Activated CD4-positive, alpha-beta T cell treated with anti-CD3 and anti-CD28 coated beads for 24 hours (primary cell): Measurements from ENCODE around the gene AVPR2.

ENCODE experiments used
- DNase-seq, 2 donors: peaks; one replicate each; pipeline ENCODE4 v3.0.0-alpha.2; 2020; ENCODE audit warnings: low read depth in 2 of 2

The AVPR2 gene

GRCh38 chrX:153885968-153886903 lies 18.2 kb upstream of the AVPR2 start, which contains the start of gene L1CAM:
TSS of gene L1CAM (minus strand) at chrX:153886173. CDS start at chrX:153875836, 10,337 bp downstream.
- peak in 1 of 2 donors; percentile 19 for DNase-seq

GRCh38 chrX:153886915-153887314 lies 17.6 kb upstream of the AVPR2 start:
- DNase-seq, result no peak

DNA sequence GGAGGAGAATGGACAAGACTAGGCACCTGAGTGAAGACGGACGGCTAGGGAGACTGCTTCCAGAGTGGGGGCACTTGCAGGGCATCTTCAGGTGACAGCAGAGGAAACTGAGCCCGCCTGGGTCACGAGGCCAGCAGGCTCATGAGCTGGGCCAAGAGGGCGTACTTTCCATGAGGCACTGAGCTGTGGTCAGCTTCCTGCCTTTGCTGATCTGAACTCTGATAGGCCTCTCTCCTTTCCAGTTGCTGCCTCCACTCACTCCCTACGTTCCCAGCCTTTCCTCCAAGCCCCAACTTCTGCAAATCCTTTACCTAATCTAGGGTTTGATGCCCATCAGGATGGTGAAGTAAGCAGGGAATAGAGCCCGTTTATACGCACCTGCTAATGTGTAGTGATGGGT lies 17.1 kb upstream of the AVPR2 start:
- no peak for DNase-seq

- no peak for DNase-seq
These were observed 16.1 kb upstream of the AVPR2 start for GRCh38 chrX:153888344-153888743.

GRCh38 chrX:153889123-153889522 lies 15.3 kb upstream of the AVPR2 start:
- no peak for DNase-seq

DNA sequence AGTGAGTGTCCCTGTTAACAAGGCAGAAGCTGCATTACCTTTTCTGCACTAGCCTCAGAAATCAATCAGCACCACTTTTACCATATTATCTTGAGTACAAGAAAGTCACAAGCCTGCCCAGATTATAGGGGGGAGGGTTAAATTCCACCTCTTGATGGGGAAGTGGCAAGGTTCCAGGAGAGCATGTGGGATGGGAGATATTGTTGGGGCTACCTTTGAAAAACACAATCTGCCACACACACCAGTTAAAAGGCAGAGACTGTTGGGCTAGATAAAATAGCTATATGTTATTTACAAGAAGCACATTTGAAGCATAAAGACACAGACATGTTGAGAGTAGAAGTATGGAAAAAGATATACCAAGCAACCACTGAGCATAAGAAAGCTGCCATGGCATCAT lies 6.6 kb upstream of the AVPR2 start:
- DNase-seq, result no peak

DNA sequence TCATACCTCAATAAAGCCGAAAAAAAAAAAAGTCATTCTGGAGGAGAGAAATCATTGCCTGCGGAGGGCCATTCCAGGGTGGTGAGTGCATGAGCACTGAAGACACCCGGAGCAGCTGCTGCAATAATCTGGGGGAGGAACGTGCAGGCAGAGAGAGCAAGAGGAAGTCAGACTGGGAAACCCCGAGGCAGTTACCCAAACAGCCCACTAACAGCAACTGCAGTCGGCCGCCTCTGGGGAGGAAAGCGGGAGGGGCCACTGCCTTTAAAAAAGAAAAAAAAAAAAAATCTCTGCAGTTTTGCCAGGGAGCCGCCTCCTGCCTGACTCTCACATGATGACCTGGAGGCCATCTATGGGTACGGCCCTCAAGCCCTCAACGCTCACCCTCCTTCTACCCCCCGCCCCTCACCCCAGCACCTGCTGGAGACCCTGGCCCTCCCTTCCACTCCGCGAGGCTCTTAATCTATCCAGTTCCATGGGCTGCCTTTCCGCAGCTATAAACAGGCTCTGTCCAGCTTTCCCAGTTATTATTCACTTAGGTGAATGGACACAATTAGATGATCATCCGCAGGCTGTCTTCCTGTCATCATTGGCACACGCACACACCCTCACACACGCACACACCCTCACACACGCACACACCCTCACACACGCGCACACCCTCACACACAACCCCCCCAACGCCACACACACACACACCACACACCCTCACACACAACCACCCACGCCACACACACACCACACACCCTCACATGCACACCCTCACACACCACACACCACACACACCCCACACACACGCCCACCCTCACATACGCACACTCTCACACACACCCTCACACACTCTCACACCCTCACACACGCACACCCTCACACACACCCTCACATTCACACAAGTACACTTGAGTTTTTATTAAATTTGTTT lies 3.4 kb upstream of the AVPR2 start:
- peak in 1 of 2 donors; percentile 29 for DNase-seq

GRCh38 chrX:153901753-153902140 lies 2.7 kb upstream of the AVPR2 start:
- DNase-seq, result no peak

DNA sequence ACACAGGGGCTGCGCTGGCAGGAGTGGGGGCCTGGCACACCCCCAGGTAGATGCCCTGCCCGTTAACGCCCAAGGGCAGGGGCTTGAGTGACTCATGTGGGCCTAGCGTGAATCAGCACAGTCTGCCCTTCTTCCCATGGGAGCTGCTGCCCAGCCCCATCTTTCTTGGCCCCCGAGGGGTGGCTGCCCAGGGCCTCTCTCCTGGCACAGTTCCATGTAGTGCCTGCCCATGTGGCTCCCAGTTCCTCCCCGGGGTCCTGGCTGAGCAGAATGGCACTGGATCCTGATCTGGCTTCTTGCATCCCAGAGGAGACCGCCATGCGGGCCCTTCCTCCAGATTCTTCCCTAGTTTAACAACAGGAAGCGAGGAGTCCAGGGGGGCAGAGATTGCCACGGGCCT lies 2.1 kb upstream of the AVPR2 start:
- no peak for DNase-seq

DNA sequence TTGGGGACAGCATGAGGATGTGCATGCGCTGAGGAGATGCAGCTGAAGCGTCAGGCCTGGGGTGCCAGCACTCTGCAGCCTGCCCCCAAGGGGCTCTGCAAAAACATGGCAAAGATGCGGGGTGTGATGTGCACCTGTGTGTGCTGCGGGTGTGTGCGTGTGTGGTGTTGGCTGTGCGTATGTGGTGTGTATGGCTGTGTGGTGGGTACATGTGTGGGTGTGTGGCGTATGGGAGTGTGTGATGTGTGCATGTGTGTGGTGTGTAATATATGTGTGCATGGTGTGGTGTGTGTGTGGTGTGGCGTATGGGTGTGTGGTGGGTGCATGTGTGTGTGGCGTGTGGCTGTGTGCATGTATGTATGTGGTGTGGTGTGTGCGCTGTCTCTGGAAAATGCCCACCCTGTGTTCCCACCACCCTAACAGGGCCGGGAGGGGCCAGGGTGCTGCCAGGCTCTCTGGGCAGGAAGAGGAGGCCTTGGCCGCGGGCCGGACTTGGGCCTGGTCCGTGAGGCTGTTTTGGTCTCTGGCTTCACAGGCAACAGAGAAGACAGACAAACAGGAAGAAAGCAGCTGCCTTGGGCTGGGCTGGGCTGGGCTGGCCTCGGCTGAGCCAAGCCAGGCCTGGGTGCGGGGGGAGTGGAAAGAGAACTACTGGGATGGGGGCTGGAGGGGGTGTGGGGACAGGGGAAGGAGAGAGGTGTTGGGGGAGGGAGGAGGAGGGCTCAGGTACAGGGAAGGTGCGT lies 1.1 kb upstream of the AVPR2 start:
- no peak for DNase-seq

GRCh38 chrX:153905481-153906095 lies 1.1 kb downstream of the AVPR2 start:
- no peak for DNase-seq

DNA sequence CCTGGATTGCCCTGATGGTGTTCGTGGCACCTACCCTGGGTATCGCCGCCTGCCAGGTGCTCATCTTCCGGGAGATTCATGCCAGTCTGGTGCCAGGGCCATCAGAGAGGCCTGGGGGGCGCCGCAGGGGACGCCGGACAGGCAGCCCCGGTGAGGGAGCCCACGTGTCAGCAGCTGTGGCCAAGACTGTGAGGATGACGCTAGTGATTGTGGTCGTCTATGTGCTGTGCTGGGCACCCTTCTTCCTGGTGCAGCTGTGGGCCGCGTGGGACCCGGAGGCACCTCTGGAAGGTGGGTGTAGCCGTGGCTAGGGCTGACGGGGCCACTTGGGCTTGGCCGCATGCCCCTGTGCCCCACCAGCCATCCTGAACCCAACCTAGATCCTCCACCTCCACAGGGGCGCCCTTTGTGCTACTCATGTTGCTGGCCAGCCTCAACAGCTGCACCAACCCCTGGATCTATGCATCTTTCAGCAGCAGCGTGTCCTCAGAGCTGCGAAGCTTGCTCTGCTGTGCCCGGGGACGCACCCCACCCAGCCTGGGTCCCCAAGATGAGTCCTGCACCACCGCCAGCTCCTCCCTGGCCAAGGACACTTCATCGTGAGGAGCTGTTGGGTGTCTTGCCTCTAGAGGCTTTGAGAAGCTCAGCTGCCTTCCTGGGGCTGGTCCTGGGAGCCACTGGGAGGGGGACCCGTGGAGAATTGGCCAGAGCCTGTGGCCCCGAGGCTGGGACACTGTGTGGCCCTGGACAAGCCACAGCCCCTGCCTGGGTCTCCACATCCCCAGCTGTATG lies 1.8 kb downstream of the AVPR2 start:
- DNase-seq, result no peak

GRCh38 chrX:153907456-153907855 lies 3.0 kb downstream of the AVPR2 start:
- no peak for DNase-seq

- DNase-seq, result no peak
These were observed 3.9 kb downstream of the AVPR2 start for GRCh38 chrX:153908219-153908860.

DNA sequence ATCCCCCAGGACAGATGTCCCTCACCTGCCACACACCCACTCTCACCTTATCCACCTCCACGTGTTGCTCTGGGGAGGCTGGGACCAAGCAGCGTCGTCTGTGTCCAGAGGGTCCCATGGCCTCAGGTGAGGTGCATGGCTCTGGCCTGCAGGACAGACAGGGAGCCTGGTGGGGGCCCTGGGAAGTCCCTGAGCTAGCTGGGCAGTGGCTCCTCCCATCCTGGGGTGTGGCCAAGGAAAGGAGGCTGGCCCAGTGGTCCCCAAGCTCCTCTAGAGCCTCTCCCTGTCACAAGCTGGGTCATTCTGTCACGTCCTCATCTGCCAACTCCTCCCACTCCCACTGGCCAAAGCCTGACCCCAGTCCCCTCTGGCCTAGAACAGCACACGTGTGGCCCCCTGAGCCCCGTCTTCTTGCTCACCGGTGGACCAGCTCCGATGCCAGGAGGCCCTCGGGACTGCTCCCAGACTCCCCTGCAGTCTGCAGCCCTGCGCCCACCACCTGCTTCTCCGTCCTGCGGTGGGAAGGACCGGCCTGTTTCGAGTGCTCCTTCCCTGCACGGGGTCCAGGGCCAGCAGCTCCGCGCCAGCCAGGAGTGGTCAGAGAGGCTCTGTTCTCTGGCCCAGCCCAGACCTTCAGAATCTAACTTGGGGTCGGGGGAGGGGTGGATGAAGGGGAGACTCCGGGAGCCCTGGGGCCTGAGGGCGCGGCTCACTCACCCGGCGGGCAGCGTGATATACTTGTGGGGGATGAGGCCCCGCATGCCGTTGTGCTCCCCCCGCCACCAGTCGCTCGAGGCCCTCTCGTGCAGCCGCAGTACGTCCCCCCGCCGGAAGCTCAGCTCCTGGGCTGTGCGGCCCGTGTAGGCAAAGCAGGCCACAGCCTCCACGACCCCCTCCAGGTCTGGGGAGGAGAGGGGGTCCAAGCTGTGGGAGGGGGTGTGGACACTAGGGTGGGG lies 4.8 kb downstream of the AVPR2 start:
- DNase-seq, result no peak

DNA sequence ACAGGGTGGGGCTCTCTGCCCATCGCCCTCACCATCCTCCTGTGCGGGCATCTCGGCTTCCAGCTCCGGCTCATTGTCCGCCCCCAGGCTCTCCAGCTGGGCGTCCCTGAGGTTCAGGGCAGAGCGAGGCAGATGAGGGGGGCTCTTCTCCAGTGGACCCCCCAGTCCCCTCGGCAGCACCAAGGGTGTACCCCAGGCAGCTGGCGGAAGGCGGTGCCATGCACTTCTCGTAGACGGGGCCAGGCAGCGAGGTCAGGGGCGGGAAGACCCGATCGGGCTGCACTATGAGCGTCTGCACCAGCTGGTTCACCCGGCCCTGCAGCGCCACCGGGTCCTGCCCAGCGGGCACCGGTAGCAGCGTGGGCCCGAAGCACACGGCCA lies 5.5 kb downstream of the AVPR2 start:
- DNase-seq, result no peak

- DNase-seq, result no peak
These were observed 6.0 kb downstream of the AVPR2 start for GRCh38 chrX:153910446-153910845.

- DNase-seq, result no peak
These were observed 7.3 kb downstream of the AVPR2 start for GRCh38 chrX:153911798-153912197.

DNA sequence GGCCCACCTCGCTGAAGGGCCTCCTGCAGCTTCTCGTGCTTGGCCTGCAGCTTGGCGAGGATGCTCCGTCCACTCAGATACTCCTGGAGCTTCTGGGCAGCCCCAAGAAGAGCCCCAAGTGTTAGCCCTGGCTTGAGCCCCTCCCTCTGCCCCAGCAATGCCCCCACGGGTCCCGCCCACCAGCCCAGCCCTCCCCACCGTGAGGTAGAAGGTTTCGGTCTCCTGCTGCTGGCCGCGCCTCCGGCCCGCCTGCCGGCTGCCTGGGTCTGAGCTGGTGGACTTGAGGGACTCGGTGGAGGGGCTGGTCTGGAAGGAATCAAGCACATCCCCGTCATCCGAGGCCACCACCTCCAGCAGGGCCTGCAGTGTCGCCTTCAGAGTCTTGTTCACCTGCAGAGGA lies 8.7 kb downstream of the AVPR2 start:
- DNase-seq, result no peak
